Measurements from ENCODE around the gene PTPRN2.

GRCh38 chr7:157947504-157947903 lies 640.1 kb downstream of the PTPRN2 start:
- TF ChIP-seq MYNN (IDR thresholded peaks at IDR 0.05), result no peak
- no peak for TF ChIP-seq MYNN (CRISPR knock-in tag; IDR thresholded peaks at IDR 0.05)
- TF ChIP-seq FOXO4 (CRISPR knock-in tag; IDR thresholded peaks at IDR 0.05), result no peak
- TF ChIP-seq HNRNPLL (IDR thresholded peaks at IDR 0.05; ENCODE audit: low read depth, low read length, poor library complexity, severe bottlenecking), result no peak
- no peak for TF ChIP-seq BCL6 (CRISPR knock-in tag; IDR thresholded peaks at IDR 0.05)
- TF ChIP-seq CC2D1A (IDR thresholded peaks at IDR 0.05), result no peak
- TF ChIP-seq CTCF (IDR thresholded peaks at IDR 0.05 in 2 of 3, conservative IDR thresholded peaks at IDR 0.05 in 1 of 3; ENCODE audit: insufficient read depth in 2 of 3, low read depth in 1 of 3, low read length in 3 of 3), result no peak
